HG03280 (cell line): Measurements from ENCODE around the gene IFNA13.

ENCODE experiments used
- ATAC-seq: cut with Tn5 transposase; IDR thresholded peaks from one replicate; pipeline ENCODE4 v1.9.1; 2021; ENCODE audit warnings: mild to moderate bottlenecking, moderate library complexity; ENCODE audit not compliant: unreplicated experiment

The IFNA13 gene

DNA sequence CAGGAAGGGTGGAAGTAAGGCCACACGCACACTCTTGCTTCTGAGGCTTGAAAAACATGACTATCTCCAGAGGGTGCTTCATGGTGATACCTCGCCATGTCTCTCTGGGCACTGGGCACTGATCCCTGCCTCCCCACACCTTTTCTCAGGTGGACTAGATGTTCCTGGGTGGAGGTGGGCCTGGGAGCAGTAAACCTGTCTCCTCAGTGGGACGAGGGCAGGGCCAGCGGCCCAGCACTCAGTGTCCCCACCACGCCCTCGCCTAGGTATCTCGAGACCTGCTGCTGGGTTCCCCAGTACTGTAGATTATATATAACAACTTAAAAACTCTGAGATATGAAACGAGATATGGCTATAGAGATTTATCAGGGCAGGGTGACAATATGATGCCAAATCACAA is 5.6 kb downstream of the IFNA13 start:
- no peak for ATAC-seq

DNA sequence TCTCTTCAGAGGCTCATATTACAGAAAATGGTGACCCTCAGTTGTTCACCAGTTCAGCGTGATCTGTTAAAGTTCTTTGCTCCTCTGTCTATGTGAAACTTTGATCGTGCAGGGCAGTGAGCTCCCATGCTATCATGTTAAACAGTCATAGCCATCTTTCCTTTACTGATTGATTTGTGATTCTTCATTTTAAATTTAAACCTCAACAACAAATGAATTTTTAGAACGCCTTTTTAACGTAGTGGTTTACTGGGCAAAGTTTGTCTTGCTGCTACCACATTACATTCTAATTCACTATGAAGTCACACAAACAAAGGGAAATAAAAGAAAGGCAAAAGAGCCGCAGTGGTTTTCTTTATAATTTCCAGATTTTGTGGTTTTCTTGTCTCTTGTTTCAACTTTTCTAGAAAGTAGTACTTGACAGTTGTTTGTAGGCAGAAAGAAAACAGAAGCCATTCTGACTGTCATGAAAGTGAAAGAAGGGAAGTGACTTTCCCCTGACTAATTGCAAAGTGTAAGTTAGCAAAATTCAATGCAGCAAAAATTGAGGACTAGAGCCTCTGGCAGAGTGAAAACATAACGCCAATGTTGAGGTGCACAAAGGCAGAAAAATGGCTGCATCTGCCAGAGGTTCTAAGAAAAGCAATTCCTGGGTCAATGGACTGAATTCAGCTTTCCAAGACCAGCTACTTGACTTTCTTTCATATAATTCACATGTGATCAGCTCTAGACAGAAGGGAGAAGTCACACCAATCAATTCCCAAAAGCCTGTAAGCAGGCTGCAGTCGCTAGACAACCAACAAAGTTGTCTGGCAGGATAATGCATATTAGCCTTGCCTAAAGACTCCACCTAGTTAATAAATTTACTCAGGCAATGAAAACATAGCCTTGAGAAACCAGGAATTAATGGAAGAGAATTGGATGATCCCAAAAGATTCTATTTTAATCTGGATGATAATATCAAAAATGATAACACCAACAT is 10.1 kb downstream of the IFNA13 start:
- ATAC-seq, result peak; percentile 88

DNA sequence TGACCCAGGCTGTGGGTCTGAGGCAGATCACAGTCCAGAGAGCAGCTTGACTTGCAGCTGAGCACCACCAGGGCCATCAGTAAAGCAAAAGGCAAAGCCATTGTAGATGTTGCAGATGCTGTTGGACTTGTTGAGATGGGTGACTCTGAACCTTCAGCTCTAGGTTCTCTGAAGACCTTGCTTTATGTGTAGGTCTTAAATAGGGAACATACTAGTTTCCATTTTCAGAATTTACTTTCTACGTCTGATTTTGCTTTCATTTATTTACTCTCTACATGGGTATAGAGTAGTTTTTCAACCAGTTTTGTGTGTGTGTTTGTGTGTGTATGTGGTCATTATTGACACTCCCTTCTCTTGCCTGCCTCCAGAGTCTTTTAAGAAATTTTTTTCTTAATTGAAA is 17.1 kb downstream of the IFNA13 start, which contains the start of gene IFNA6:
IFNA6 (minus strand) TSS at position 101 of the 400 bp plus-strand sequence; CDS start at position 101, 0 bp downstream.
- no peak for ATAC-seq

DNA sequence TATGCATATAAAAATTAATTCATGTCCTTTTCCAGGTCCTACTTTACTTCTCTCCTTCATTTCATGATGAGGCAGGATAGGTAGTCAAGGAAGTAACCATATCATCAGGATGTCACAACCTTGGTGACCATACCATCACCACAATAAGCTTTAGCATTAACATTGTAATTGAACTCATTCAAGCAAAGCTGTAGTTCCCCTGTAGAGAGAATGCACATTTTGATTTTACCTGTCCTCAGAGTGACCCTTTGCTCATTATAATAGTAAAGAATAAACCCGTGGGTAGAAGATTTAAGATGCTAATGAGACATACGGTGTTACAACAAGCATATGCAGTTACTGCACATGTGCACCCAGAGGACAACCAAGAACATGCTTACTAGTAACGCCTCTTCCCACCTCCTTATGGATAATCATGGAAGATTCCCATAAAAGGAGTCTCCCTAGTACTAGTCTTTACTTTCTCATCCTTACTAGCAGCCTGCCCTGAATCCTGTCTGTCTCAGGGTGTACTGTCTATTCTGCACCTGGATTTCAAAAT is 19.4 kb downstream of the IFNA13 start:
- ATAC-seq, result no peak

DNA sequence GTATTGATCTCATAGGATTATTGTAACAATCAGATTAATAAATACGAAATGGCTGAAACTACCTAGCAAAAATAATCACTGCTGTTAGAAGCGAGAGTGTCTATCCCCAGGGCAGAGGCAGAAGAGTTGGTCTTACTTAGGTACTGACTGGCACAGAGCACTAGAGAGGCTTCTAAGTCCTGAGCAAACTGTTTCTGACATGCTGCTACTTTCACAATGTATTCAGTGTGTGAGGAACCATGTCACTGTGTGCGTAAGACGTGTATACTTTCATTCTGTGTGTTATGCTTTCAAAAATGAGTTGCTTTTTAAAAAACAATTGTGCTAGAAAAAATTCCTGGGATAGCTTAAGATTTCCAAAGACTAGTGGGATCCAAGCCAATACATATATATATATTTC is 27.1 kb downstream of the IFNA13 start:
- ATAC-seq, result no peak

DNA sequence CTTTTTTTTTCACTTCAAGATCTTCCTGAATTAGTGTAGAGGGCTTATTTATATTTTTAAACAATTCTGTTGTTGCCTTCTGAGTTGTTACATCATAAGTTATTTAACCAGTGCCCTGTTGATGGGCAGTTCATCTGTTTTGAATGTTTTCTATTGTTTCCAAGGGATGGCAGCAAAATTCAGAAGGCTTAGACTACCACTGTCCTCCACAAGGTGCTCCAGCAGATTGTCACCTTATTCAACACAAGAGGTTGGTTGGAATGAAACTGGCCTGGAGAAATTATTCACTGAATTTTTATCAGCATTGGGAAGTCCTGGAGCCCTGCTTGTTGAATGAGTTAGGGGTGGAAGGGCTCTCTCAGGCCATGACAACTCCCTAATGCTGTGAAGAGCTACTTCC is 31.4 kb downstream of the IFNA13 start:
- no peak for ATAC-seq

DNA sequence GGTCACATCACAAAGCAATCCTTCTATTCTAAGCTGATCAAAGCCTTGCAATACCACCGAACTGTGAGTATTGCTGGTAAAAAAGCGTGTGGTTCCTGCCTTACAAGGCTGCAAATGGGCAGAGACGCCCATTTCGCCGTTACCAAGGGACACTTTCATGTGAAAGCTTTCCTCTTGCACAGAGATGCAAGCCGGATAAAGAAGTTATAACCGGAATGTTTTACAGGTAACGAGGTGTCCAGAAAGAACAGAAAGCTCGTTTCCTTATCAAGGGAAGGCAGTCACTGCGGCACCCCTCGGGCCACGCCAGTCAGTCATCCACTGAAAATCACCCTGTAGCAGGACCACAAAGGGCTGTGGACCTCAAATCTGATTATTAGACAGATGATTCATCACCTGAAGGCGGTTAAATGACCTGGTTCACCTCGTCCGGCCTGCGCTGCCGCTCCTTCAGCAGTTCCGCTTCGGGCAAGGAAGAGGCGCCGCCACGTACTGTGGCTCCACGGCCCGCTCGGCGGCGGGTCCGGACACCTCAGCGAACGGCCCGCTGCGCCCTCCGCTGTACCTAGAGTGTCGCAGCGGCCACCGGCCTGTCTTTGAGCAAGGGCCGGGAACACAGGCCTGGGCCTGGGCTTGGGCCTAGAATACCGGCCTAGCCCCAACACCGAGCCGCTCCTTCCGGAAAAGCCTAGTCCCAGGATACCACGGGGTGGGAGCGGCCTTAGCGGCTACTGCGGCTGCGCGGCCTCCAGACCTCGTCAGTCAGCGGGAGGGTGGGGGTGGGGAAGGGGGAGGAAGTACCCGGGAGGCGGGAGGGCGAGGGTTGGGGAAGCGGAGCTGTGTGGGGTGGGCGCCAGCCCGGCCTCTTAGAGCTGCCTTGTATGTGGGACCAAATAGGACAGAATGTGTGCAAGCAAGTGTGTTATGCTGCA is 32.9 kb downstream of the IFNA13 start, which contains the start of gene KLHL9:
KLHL9 (minus strand) TSS at position 704 of the 932 bp plus-strand sequence; CDS start at position 159, 545 bp downstream.
- peak; percentile 86 for ATAC-seq

DNA sequence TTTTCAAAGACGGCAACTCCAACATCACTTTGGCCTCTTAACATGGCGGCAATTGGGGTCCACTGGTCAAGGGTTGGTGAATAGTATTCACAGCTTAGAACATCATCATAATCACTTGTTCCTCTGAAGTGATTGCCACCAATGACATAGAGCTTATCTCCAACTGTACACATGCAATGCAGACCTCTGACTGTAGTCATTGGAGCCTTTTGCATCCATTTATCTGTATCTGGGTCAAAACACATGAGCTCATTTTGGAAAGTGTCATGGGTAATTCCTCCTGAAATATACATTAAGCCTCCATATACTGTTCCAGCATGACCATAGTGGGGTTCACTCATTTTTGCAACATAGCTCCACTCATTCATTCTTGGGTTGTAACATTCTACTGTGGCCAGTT is 34.6 kb downstream of the IFNA13 start:
- ATAC-seq, result no peak

DNA sequence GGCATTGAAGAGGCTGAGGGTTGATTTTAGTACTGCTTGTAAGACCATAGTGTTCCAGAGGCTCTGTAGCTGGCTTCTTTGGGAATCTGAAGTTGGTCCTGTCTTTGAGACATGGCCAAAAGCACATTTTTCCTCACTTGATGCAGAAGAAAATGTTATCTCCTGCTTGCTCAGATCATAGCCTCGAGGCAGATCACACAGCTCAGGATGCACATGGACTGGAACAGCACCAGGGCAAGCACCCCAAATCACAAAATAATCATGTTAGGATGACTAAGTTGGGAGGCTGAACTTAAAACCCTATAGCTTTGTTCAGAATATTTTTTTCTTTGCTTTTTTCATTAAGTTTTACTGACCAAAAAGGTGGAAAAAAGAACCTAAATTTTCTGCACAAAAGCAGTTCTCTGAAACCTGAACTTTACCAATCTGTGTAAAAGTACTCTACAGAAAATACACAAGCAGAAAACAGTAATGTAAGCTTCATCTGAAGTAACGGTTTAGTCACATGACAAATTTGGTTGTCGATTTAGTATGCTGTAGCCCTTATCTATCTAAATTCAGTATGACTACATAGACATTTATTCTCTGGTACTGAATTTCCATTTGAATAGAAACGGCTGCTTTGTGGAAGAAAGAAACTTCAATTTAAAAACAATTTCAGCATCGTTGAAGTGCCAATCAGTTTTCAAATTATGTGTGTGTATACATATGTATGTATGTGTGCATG is 36.0 kb downstream of the IFNA13 start:
- no peak for ATAC-seq

DNA sequence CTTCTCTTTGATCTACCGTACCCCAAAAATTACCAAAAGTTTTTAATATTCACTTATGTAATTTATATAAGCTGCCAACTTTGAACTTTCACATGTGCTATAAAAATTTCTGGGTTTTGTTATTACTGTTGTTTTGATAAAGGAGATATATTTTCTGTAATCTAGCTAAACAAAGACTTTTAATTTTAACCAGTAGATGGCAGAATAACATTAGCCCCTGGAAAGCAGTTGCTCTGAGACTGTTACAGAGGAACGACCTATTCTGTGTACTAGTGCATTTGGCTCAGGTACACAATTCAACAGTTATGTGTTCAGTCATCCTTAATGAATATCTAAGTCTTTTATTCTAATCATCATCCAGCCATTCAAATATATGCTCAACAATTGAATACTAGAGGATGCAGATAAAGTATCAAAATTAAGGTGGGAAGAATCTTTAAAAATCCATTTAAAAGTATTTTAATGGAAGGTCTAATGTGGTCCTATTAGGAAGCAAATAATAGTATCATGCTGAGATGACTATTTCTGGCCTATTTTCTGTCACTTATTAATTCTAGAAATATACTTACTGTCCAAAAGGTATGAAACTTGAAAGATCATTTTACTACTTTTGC is 41.2 kb downstream of the IFNA13 start:
- peak; percentile 83 for ATAC-seq

DNA sequence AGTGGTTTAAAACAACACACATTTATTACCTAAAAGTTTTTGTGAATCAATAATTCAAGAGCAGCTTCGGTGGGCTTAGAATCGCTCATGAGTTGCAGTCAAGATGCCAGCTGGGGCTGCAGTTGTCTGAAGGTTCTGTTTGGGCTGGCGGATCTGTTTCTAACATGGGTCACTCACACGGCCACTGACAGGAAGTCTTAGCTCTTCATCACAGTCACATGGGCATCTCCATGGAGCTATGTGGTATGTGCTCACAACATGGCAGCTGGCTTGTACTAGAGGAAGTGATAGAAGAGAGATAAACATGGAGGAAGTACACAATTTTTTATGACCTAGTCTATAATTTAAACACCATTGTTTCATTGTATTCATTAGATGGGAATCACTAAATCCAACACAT is 43.8 kb downstream of the IFNA13 start:
- no peak for ATAC-seq

DNA sequence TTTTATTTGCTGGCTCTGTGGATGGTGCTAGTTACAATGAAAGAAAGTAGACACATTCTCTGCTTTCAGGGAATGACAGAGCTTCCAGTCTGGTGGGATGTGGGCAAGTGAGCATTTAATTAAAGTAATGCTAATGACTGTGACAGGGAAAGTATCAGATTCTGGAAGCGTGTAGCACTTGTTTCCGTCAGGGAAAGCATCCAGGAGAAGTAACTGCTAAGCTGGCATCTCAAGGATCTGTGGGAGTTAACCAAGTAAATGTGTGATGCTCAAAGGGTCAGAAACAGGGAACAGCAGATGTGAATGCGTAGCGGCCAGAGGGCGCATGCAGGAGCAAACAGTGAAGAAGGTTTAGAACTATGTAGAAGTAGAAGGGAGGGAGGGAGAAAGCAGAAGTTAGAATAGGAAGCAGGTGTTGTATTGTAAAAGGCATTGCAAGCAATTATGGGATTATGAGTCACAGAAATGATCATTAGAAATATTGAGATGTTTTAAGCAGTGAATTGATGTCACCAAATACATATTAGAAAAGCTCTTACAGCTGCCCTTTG is 44.9 kb downstream of the IFNA13 start:
- no peak for ATAC-seq

DNA sequence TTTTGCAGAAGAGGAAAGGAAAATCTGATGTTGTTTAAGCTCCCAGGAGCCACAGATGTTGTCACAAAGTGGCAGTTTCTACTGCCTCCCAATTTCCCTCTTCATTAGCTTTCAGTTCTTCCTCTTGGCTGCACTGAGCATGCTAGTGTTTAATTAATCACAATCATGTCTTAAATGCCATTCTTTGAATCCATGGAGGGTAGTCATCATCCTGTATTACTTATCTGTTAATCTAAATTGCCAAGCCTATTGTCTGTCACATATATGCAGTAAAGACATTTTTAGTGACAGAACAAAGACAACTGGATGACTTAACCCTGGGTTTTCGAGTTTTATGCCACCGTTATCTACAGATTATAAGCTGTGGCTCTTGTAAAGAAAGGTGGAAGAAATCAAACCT is 47.4 kb downstream of the IFNA13 start:
- ATAC-seq, result no peak

DNA sequence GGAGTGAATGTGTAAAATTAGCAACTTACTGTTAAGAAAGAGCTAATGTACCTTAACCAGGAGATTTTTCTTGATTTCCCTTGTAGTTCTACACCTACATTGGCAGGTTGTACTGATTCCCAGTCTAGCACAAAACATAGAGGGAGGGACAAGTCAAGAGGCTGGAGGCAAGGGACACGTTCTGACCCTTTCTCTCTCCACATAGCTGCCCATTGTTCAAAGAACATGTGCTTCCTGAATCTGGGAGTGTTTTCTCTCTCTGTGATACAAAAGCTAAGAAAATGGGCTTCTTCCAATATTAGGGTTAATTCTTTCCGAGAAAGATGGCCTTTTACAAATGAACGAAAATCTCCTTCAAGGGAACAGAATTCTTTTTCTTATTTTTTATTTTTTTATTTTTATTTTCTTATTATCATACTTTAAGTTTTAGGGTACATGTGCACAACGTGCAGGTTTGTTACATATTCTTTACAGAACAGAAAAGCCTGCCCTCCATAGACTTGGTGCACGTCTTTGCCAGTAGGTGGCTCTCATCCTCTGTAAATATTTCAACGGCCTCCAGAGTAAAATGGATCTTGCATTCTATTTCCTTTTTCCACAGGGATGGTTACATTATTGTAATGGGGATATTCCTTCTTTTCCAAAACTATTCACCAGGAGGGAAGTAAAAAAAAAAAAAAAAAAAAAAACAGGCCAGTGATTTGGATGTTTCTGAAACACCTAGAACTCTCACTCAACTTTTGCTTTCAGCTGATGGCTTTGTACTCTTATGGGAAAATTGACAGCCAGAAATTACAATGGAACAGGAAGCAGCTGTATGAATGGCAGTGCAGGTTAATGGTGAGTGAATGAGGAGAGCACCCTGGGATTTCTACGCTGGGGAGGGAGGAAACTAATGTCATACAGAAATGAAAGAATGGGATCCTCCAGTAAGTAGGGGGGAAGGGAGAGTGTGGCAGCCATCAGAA is 49.6 kb downstream of the IFNA13 start:
- peak; percentile 75 for ATAC-seq
